OCI-LY3 (cell line): Measurements from ENCODE around the gene SPA17.

Experiments
- H2AFZ ChIP-seq: fragments of 200-600, 300-600 bp; shearing (Covaris generic); 2 replicates; pipeline ENCODE4 v1.6.0; 2014; ENCODE audit warnings: antibody characterized with exemption, low read depth, low read length
- H3K27ac ChIP-seq: fragments of 200-600, 300-600 bp; sonication (generic); 2 replicates; pipeline ENCODE4 v1.5.1; 2014; ENCODE audit warnings: mild to moderate bottlenecking, low read length, moderate library complexity, mixed read lengths
- H3K27me3 ChIP-seq: fragments of 200-600, 300-600 bp; sonication (generic); 2 replicates; pipeline ENCODE4 v1.6.1; 2014; ENCODE audit warnings: low read depth, low read length, mixed read lengths
- H3K36me3 ChIP-seq: fragments of 200-600, 300-600 bp; sonication (generic); replicated peaks from 2 replicates; pipeline ENCODE3; 2014; ENCODE audit warnings: low read depth, low read length, mixed read lengths
- H3K4me1 ChIP-seq: fragments of 300-600, 200-600 bp; sonication (generic); 2 replicates; pipeline ENCODE4 v1.6.1; 2014; ENCODE audit warnings: low read length, mixed read lengths
- H3K4me2 ChIP-seq: fragments of 200-600, 300-600 bp; sonication (generic); 2 replicates; pipeline ENCODE4 v1.6.1; 2014; ENCODE audit warnings: low read length, mixed read lengths
- H3K4me3 ChIP-seq: fragments of 300-600, 200-600 bp; sonication (generic); 2 replicates; pipeline ENCODE4 v1.5.1; 2014; ENCODE audit warnings: antibody characterized with exemption, mild to moderate bottlenecking, low read length, moderate library complexity
- H3K79me2 ChIP-seq: fragments of 300-600, 200-600 bp; shearing (Covaris generic); 2 replicates; pipeline ENCODE4 v1.6.1; 2014; ENCODE audit warnings: mild to moderate bottlenecking, low read length, mixed read lengths
- H3K9ac ChIP-seq: fragments of 300-600, 200-600 bp; shearing (Covaris generic); 2 replicates; pipeline ENCODE4 v1.6.0; 2014; ENCODE audit warnings: mild to moderate bottlenecking, low read length, moderate library complexity
- H3K9me3 ChIP-seq: fragments of 200-600, 300-600 bp; shearing (Covaris generic); 2 replicates; pipeline ENCODE4 v1.6.1; 2014; ENCODE audit warnings: low read length, mixed read lengths; ENCODE audit not compliant: insufficient read depth
- H4K20me1 ChIP-seq: fragments of 200-600, 300-600 bp; sonication (generic); 2 replicates; pipeline ENCODE4 v1.6.1; 2016; ENCODE audit warnings: low read length, mixed read lengths; ENCODE audit not compliant: insufficient read depth
- EZH2phosphoT487 ChIP-seq: fragments of 200-600 bp; shearing (Covaris generic); IDR thresholded peaks from 2 replicates; pipeline ENCODE4 v1.6.1; 2018; ENCODE audit warnings: antibody characterized with exemption, mixed run types, low read depth
- TF ChIP-seq, protein P1 (sequence below): fragments of 200-600, 300-600 bp; sonication (generic); IDR thresholded peaks from 2 replicates; pipeline ENCODE4 v1.5.1; 2014; ENCODE audit warnings: antibody characterized with exemption, low read length, low read depth

SPA17 gene

DNA sequence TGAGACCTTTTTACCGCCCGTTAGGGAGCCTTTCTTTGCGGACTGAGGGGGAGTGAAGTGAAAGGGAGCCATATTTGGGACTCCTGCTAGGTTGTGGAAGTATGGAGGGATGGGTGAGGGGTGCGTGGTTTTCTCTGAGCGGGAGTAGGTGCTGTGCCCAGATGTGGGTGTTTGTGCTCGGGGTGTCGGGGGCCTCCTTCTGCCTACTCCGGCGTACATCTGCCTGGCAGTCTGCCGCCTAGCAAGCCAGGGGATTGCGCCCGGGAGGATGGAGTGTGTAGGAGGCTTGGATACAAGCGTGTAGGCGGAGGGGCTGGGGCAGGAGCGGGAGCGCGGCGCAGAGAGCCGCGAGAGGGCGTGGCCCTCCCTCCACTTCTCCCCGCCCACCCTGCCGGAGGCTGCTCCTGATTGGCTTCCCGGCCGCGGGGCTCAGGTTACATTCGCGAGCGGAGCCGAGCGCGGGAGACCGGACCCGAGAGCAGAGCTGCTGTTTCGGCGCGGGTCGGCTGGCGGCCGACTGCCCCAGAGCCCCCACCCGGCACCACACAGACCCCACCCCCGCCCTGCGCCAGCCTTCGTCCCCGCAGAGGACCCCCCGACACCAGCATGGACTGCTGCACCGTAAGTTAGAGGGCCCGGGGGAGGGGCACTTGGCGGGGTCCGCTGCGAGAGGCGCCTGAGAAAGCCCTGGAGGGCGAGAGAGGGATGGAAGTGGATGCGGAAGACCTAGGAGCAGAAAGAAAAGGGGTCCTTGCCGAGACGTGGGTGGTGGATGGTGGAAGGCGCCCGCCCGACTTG, 66.0 kb downstream of the SPA17 start, which contains the start of gene NRGN:
NRGN (plus strand) TSS at position 464 of the 798 bp plus-strand sequence; CDS start at position 607, 143 bp downstream.
- Histone ChIP-seq H3K4me3 (peak within 1 kb of the TSS; percentile 78), H2AFZ (peak within 1 kb of the TSS; percentile 79), H3K27ac (no peak within 1 kb of the TSS), H3K79me2 (no peaks in the 10 kb centered on the region), H3K9ac (peak within 1 kb of the TSS; percentile 59), H3K4me1 (peaks cover 9% of the 10 kb centered on the region), H3K36me3 (no peaks in the 10 kb centered on the region), H3K9me3 (no peaks in the 10 kb centered on the region), H4K20me1 (no peaks in the 10 kb centered on the region), H3K4me2 (peak within 1 kb of the TSS; percentile 88), H3K27me3 (peaks cover 27% of the 10 kb centered on the region)
- TF ChIP-seq, protein P1, sequence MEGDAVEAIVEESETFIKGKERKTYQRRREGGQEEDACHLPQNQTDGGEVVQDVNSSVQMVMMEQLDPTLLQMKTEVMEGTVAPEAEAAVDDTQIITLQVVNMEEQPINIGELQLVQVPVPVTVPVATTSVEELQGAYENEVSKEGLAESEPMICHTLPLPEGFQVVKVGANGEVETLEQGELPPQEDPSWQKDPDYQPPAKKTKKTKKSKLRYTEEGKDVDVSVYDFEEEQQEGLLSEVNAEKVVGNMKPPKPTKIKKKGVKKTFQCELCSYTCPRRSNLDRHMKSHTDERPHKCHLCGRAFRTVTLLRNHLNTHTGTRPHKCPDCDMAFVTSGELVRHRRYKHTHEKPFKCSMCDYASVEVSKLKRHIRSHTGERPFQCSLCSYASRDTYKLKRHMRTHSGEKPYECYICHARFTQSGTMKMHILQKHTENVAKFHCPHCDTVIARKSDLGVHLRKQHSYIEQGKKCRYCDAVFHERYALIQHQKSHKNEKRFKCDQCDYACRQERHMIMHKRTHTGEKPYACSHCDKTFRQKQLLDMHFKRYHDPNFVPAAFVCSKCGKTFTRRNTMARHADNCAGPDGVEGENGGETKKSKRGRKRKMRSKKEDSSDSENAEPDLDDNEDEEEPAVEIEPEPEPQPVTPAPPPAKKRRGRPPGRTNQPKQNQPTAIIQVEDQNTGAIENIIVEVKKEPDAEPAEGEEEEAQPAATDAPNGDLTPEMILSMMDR, result no peak
- no peak for TF ChIP-seq EZH2phosphoT487

DNA sequence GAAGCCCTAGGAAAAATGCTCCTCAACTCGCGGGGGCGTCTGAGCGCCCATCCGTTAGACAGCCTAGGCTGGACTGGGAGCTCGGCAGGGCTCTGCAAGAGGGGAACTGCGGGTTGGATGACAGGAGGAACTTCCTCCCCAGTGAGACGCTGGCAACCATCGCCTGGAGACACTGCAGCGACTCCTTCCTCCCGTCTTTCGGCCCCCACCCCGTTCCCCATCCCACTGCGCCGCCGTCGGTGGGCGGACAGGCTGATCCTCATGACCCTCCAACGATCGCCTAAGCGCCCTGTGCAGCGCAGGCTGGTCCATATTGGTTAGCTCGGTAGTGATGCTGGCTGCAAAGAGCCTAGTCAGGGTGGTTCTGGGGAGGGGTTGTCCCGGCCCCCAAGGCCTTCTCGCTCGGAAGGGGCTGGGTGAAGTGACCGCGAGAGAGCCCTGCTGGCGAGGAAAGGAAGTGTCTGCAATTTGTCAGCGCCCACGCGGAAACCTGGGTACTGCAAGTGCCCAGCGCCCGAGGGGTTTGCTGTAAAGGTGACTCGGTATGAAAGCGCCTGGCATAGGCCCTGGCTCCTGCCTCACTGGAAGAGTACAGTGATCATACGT, 66.7 kb downstream of the SPA17 start:
- Histone ChIP-seq H3K4me2 (peak overlapping the region; percentile 88), H4K20me1 (no peaks in the 10 kb centered on the region), H3K9me3 (no peaks in the 10 kb centered on the region), H3K4me3 (peak overlapping the region; percentile 78), H3K27me3 (peaks cover 25% of the 10 kb centered on the region), H3K4me1 (peaks cover 9% of the 10 kb centered on the region), H3K27ac (no peak overlapping the region), H3K79me2 (no peaks in the 10 kb centered on the region), H3K9ac (peak overlapping the region; percentile 59), H3K36me3 (no peaks in the 10 kb centered on the region), H2AFZ (0 out of 2 replicates have a peak overlapping the region, but pooled peaks have one; percentile 26)
- TF ChIP-seq, protein P1, result no peak; the same call in 1 of the 2 replicates
- TF ChIP-seq EZH2phosphoT487, result no peak

DNA sequence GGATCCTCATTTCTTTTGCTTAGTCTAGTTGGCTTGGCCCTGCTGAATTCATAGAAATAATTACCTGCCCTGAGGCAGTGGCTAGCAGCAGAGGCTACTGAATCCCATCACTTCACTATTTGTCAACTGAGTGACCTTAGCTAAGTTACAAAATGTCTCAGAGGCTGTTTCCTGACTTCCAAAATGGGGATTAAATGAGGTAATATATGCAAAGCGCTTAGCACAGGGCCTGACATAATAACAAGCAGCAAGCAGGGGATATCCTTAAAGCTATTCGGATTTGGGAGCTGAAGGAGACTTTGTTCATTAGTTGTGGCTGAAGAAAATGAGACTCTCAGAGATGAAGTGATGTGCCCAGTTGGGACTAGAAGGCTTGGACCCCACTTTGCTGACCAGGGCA, 68.9 kb downstream of the SPA17 start:
- peaks cover 16% of the 10 kb centered on the region for H3K4me1 ChIP-seq
- H3K4me3 ChIP-seq, result no peak overlapping the region
- TF ChIP-seq, protein P1, result no peak
- no peak for TF ChIP-seq EZH2phosphoT487
- H3K79me2 ChIP-seq, result no peaks in the 10 kb centered on the region
- no peaks in the 10 kb centered on the region for H4K20me1 ChIP-seq
- no peaks in the 10 kb centered on the region for H3K9me3 ChIP-seq
- H3K27me3 ChIP-seq, result peaks cover 22% of the 10 kb centered on the region
- no peak overlapping the region for H2AFZ ChIP-seq
- H3K27ac ChIP-seq, result no peak overlapping the region
- H3K4me2 ChIP-seq, result no peak overlapping the region
- H3K36me3 ChIP-seq, result no peaks in the 10 kb centered on the region
- no peak overlapping the region for H3K9ac ChIP-seq

DNA sequence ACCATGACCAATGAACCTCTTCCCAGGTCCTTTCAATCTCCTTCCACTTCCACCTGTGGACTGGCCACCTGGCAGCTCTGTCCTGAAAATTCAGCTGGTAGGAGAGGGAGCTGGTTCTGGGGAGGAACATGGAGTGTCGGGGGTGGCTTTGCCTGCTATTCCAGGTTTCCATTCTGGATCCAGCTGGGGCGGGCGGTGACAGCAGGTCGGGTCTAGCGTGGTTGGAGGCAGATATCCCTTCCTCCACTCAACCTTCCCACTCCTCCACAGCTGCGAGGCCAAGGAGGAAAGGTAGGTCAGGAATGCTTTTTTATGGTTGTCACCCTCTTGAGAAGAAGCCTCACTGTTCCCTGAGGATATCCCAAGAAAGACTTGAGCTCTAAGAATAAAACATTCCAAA, 69.3 kb downstream of the SPA17 start:
- Histone ChIP-seq H3K4me2 (no peak overlapping the region), H4K20me1 (no peaks in the 10 kb centered on the region), H3K27me3 (peaks cover 21% of the 10 kb centered on the region), H3K36me3 (no peaks in the 10 kb centered on the region), H3K4me3 (no peak overlapping the region), H3K4me1 (peaks cover 16% of the 10 kb centered on the region), H2AFZ (no peak overlapping the region), H3K9me3 (no peaks in the 10 kb centered on the region), H3K9ac (no peak overlapping the region), H3K27ac (no peak overlapping the region), H3K79me2 (no peaks in the 10 kb centered on the region)
- no peak for TF ChIP-seq EZH2phosphoT487
- TF ChIP-seq, protein P1, result no peak
